Astrocyte (in vitro differentiated cells and primary cell): ENCODE measurements around the gene SYNPO2. TPM values are rescaled to one million over a fixed set of nuclear protein-coding genes. Genes with fewer than 3 reads are reported as not detected.
A peak's percentile ranks its signal among the peaks of the same experiment; 100 is the strongest.

Source experiments
- DNase-seq: peaks from one replicate; pipeline ENCODE4 v3.0.0-alpha.2; 2010; ENCODE audit warnings: low read depth
- FAIRE-seq: peaks from 2 replicates; lab custom pipeline; 2011; peaks lifted over from hg19 to GRCh38; lab: Jason Lieb, UNC
- H2AFZ ChIP-seq: 2 replicates; pipeline ENCODE4 v1.6.0; 2012; ENCODE audit warnings: low read depth, low read length, inconsistent platforms
- H3K27ac ChIP-seq: 2 replicates; pipeline ENCODE4 v1.5.1; 2011; ENCODE audit warnings: low read depth, low read length, inconsistent platforms
- H3K27me3 ChIP-seq: 2 replicates; pipeline ENCODE4 v1.6.0; 2011; ENCODE audit warnings: low read length, inconsistent platforms; ENCODE audit not compliant: insufficient read depth
- H3K36me3 ChIP-seq: 2 replicates; pipeline ENCODE4 v1.5.1; 2011; ENCODE audit warnings: low read length, inconsistent platforms; ENCODE audit not compliant: insufficient read depth
- H3K4me1 ChIP-seq: 2 replicates; pipeline ENCODE4 v1.5.1; 2011; ENCODE audit warnings: low read length, inconsistent platforms; ENCODE audit not compliant: insufficient read depth
- H3K4me2 ChIP-seq: 2 replicates; pipeline ENCODE4 v1.6.0; 2012; ENCODE audit warnings: low read length, inconsistent platforms
- H3K4me3 ChIP-seq: 2 replicates; pipeline ENCODE4 v1.5.1; 2011; ENCODE audit warnings: low read depth, mild to moderate bottlenecking, low read length, inconsistent platforms; ENCODE audit not compliant: insufficient read depth
- H3K79me2 ChIP-seq: 2 replicates; pipeline ENCODE4 v1.6.0; 2012; ENCODE audit warnings: mild to moderate bottlenecking, low read length, inconsistent platforms; ENCODE audit not compliant: insufficient read depth
- H3K9ac ChIP-seq: 2 replicates; pipeline ENCODE4 v1.6.0; 2012; ENCODE audit warnings: mild to moderate bottlenecking, low read length, inconsistent platforms
- H3K9me3 ChIP-seq: 2 replicates; pipeline ENCODE4 v1.5.1; 2012; ENCODE audit warnings: low read depth, mild to moderate bottlenecking, low read length, inconsistent platforms; ENCODE audit not compliant: insufficient read depth
- H4K20me1 ChIP-seq: 2 replicates; pipeline ENCODE4 v1.6.0; 2012; ENCODE audit warnings: low read length, inconsistent platforms; ENCODE audit not compliant: insufficient read depth
- H3K27ac Mint-ChIP-seq: one replicate; pipeline ENCODE4 v1.8.0; 2021; ENCODE audit warnings: mild to moderate bottlenecking, mixed read lengths; ENCODE audit not compliant: unreplicated experiment
- H3K27me3 Mint-ChIP-seq: one replicate; pipeline ENCODE4 v1.8.0; 2021; ENCODE audit warnings: low read depth, mixed read lengths; ENCODE audit not compliant: unreplicated experiment
- H3K36me3 Mint-ChIP-seq: one replicate; pipeline ENCODE4 v1.8.0; 2021; ENCODE audit warnings: low read depth, mixed read lengths; ENCODE audit not compliant: unreplicated experiment
- H3K4me1 Mint-ChIP-seq: one replicate; pipeline ENCODE4 v1.8.0; 2021; ENCODE audit warnings: low read depth, mixed read lengths; ENCODE audit not compliant: unreplicated experiment
- H3K4me3 Mint-ChIP-seq: one replicate; pipeline ENCODE4 v1.8.0; 2021; ENCODE audit warnings: mild to moderate bottlenecking, moderate library complexity, mixed read lengths; ENCODE audit not compliant: unreplicated experiment
- H3K9me3 Mint-ChIP-seq: one replicate; pipeline ENCODE4 v1.8.0; 2021; ENCODE audit warnings: mild to moderate bottlenecking, mixed read lengths; ENCODE audit not compliant: unreplicated experiment
- CTCF ChIP-seq: IDR thresholded peaks from 2 replicates; pipeline ENCODE4 v1.5.1; 2011; ENCODE audit warnings: low read depth, mild to moderate bottlenecking, inconsistent platforms, low read length, moderate library complexity; ENCODE audit not compliant: insufficient read depth
- EZH2 ChIP-seq: IDR thresholded peaks from 2 replicates; pipeline ENCODE4 v1.6.1; 2012; ENCODE audit warnings: mild to moderate bottlenecking, low read length, inconsistent platforms; ENCODE audit not compliant: insufficient read depth
- total RNA-seq: library from RNA; stranded (reverse); gene quantifications from 2 replicates; pipeline ENCODE4 v1.2.1, GENCODE V29; 2021

The SYNPO2 gene
- total RNA-seq, 1 donor from 2014 or later: 4.2 TPM

GRCh38 chr4:118930255-118930654 is 41.6 kb downstream of the SYNPO2 start:
- Histone ChIP-seq H3K9ac (no peak overlapping the region), H3K79me2 (no peaks in the 10 kb centered on the region), H2AFZ (no peak overlapping the region), H3K36me3 (no peaks in the 10 kb centered on the region), H3K4me2 (no peak overlapping the region), H3K4me1 (no peaks in the 10 kb centered on the region), H3K27ac (no peak overlapping the region), H3K9me3 (no peaks in the 10 kb centered on the region), H3K27me3 (no peaks in the 10 kb centered on the region), H4K20me1 (no peaks in the 10 kb centered on the region), H3K4me3 (no peak overlapping the region)
- Mint-ChIP-seq H3K9me3 (no peaks in the 10 kb centered on the region), H3K4me3 (no peak overlapping the region), H3K27ac (no peak overlapping the region), H3K4me1 (peaks cover 6% of the 10 kb centered on the region), H3K36me3 (no peaks in the 10 kb centered on the region), H3K27me3 (no peaks in the 10 kb centered on the region)
- no peak for DNase-seq
- TF ChIP-seq EZH2 (no peak), CTCF (no peak)
- no peak for FAIRE-seq

- no peak overlapping the region for H3K27ac ChIP-seq
- TF ChIP-seq CTCF: no peak
- TF ChIP-seq EZH2: no peak
- Mint-ChIP-seq H3K27ac (no peak overlapping the region), H3K36me3 (no peaks in the 10 kb centered on the region), H3K27me3 (no peaks in the 10 kb centered on the region), H3K4me3 (no peak overlapping the region), H3K4me1 (peaks cover 6% of the 10 kb centered on the region), H3K9me3 (no peaks in the 10 kb centered on the region)
- no peaks in the 10 kb centered on the region for H3K27me3 ChIP-seq
- H4K20me1 ChIP-seq: no peaks in the 10 kb centered on the region
- no peak overlapping the region for H3K4me3 ChIP-seq
- H3K9me3 ChIP-seq: no peaks in the 10 kb centered on the region
- no peaks in the 10 kb centered on the region for H3K79me2 ChIP-seq
- H3K36me3 ChIP-seq: no peaks in the 10 kb centered on the region
- peak; percentile 48 for DNase-seq
- no peak overlapping the region for H3K4me2 ChIP-seq
- no peak overlapping the region for H2AFZ ChIP-seq
- FAIRE-seq: no peak
- no peaks in the 10 kb centered on the region for H3K4me1 ChIP-seq
- no peak overlapping the region for H3K9ac ChIP-seq
These were observed 43.1 kb downstream of the SYNPO2 start for GRCh38 chr4:118931786-118932185.

GRCh38 chr4:118935819-118936218 is 47.2 kb downstream of the SYNPO2 start:
- Mint-ChIP-seq H3K27me3 (no peaks in the 10 kb centered on the region), H3K4me3 (no peak overlapping the region), H3K27ac (no peak overlapping the region), H3K9me3 (peaks cover 1% of the 10 kb centered on the region), H3K4me1 (peaks cover 7% of the 10 kb centered on the region), H3K36me3 (no peaks in the 10 kb centered on the region)
- no peaks in the 10 kb centered on the region for H3K4me1 ChIP-seq
- no peak for FAIRE-seq
- no peak overlapping the region for H3K9ac ChIP-seq
- no peaks in the 10 kb centered on the region for H3K79me2 ChIP-seq
- no peak overlapping the region for H3K4me2 ChIP-seq
- no peak for TF ChIP-seq CTCF
- no peaks in the 10 kb centered on the region for H3K27me3 ChIP-seq
- DNase-seq: no peak
- H3K36me3 ChIP-seq: no peaks in the 10 kb centered on the region
- H3K4me3 ChIP-seq: no peak overlapping the region
- H3K9me3 ChIP-seq: no peaks in the 10 kb centered on the region
- H3K27ac ChIP-seq: no peak overlapping the region
- no peaks in the 10 kb centered on the region for H4K20me1 ChIP-seq
- H2AFZ ChIP-seq: no peak overlapping the region
